HCT116 (cell line): ENCODE results near the gene UBQLN1. TPM values are rescaled to one million over a fixed set of nuclear protein-coding genes. Genes with fewer than 3 reads are reported as not detected.

ENCODE experiments used
- ATAC-seq: fragments of 200-7000 bp; cut with Tn5 transposase; 2 replicates; pipeline ENCODE4 v1.9.1; 2020; ENCODE audit warnings: mild to moderate bottlenecking, moderate library complexity
- BruUV-seq: library from RNA; stranded (reverse); fragments of 400-500 nt; replicated peaks from 2 replicates; lab custom pipeline; 2021; lab: Mats Ljungman, UMichigan
- CTCF ChIA-PET: fragments of 300-600 bp; sonication (Branson Sonifier 250); formaldehyde crosslinking; loops from one replicate; lab custom pipeline; 2021; ENCODE audit warnings: antibody characterized with exemption; lab: Charles Lee
- POLR2A ChIA-PET: fragments of 300-600, 350-600 bp; sonication (Branson Sonifier 250); formaldehyde crosslinking; loops from one replicate; lab custom pipeline; 2021; ENCODE audit warnings: antibody characterized with exemption; lab: Charles Lee
- RAD21 ChIA-PET, 2 experiments: fragments of 300-600 bp; sonication (Branson Sonifier 250); formaldehyde crosslinking; loops; one replicate each; lab custom pipeline; 2023; ENCODE audit warnings: low total read pairs in 2 of 2; ENCODE audit not compliant: uncharacterized antibody in 2 of 2, unreplicated experiment in 2 of 2, low non-redundant PET in 1 of 2; lab: Charles Lee
- DNase-seq: peaks from one replicate; pipeline ENCODE4 v3.0.0-alpha.2; 2010; ENCODE audit warnings: low read depth, low spot score
- H2AFZ ChIP-seq: fragments of 200-600 bp; shearing (Covaris generic), sonication (generic); 2 replicates; pipeline ENCODE4 v1.6.1; 2017; ENCODE audit warnings: low read depth, mixed run types, mixed read lengths, antibody characterized with exemption, low read length; ENCODE audit not compliant: poor library complexity, severe bottlenecking
- H3K27ac ChIP-seq: 2 replicates; pipeline ENCODE4 v1.5.1; 2012; ENCODE audit warnings: low read depth, low read length
- H3K27me3 ChIP-seq: fragments of 200-600 bp; sonication (generic); 2 replicates; pipeline ENCODE4 v1.6.1; 2016; ENCODE audit warnings: mixed run types, low read length, mixed read lengths; ENCODE audit not compliant: insufficient read depth
- H3K36me3 ChIP-seq, 2 experiments: fragments of 200-500 bp in 1 of 2; fragments of 200-600 bp in 1 of 2; sonication (Bioruptor generic) in 1 of 2; sonication (generic) in 1 of 2; 2 replicates each; pipeline versions ENCODE4 v1.5.1 to v1.6.1; 2014 to 2016; ENCODE audit warnings: low read length in 2 of 2, inconsistent platforms in 1 of 2, mixed read lengths in 1 of 2, mixed run types in 1 of 2; ENCODE audit not compliant: insufficient read depth in 2 of 2, control insufficient read depth in 1 of 2
- H3K4me1 ChIP-seq, 2 experiments: fragments of 200-600 bp in 1 of 2; sonication (generic) in 1 of 2; 2 replicates each; pipeline versions ENCODE4 v1.5.1 to v1.6.1; 2012 to 2017; ENCODE audit warnings: low read length in 2 of 2, inconsistent platforms in 1 of 2, mild to moderate bottlenecking in 1 of 2, mixed read lengths in 1 of 2, mixed run types in 1 of 2, moderate library complexity in 1 of 2; ENCODE audit not compliant: insufficient read depth in 2 of 2, control insufficient read depth in 1 of 2
- H3K4me2 ChIP-seq: fragments of 200-600 bp; sonication (generic); 2 replicates; pipeline ENCODE4 v1.6.1; 2017; ENCODE audit warnings: mixed run types, low read length, mixed read lengths
- H3K4me3 ChIP-seq, 2 experiments: fragments of 200-600 bp in 1 of 2; sonication (generic) in 1 of 2; replicated peaks in 1 of 2; 2 replicates each; pipeline ENCODE4 v1.5.1; 2011 to 2016; ENCODE audit warnings: low read length in 2 of 2, control low read depth in 1 of 2, low read depth in 1 of 2, mild to moderate bottlenecking in 1 of 2, mixed read lengths in 1 of 2, mixed run types in 1 of 2
- H3K79me2 ChIP-seq: fragments of 200-600 bp; sonication (generic); 2 replicates; pipeline ENCODE4 v1.6.1; 2017; ENCODE audit warnings: mild to moderate bottlenecking, mixed run types, low read length, moderate library complexity, mixed read lengths; ENCODE audit not compliant: insufficient read depth
- H3K9ac ChIP-seq: fragments of 200-600 bp; sonication (generic); 2 replicates; pipeline ENCODE4 v1.6.1; 2016; ENCODE audit warnings: low read length, mixed read lengths
- H3K9me2 ChIP-seq: fragments of 200-600 bp; sonication (generic), shearing (Covaris generic); 2 replicates; pipeline ENCODE4 v1.6.1; 2017; ENCODE audit warnings: mixed run types, mild to moderate bottlenecking, moderate library complexity; ENCODE audit not compliant: insufficient read depth
- H3K9me3 ChIP-seq, 2 experiments: fragments of 200-500 bp in 1 of 2; fragments of 200-600 bp in 1 of 2; sonication (Bioruptor generic) in 1 of 2; sonication (generic) in 1 of 2; 2 replicates each; pipeline ENCODE4 v1.6.1; 2014 to 2017; ENCODE audit warnings: low read length in 2 of 2, mixed read lengths in 2 of 2, inconsistent platforms in 1 of 2, low read depth in 1 of 2, mild to moderate bottlenecking in 1 of 2, mixed run types in 1 of 2, moderate library complexity in 1 of 2; ENCODE audit not compliant: control insufficient read depth in 1 of 2, insufficient read depth in 1 of 2
- H4K20me1 ChIP-seq: fragments of 200-600 bp; sonication (generic), shearing (Covaris generic); 2 replicates; pipeline ENCODE4 v1.6.1; 2017; ENCODE audit warnings: mixed run types, mild to moderate bottlenecking, moderate library complexity; ENCODE audit not compliant: insufficient read depth
- EGR1 ChIP-seq: IDR thresholded peaks from 2 replicates; pipeline ENCODE4 v1.6.1; 2012; ENCODE audit warnings: low read depth
- FOSL1 ChIP-seq: IDR thresholded peaks from 2 replicates; pipeline ENCODE4 v1.6.1; 2012; ENCODE audit warnings: low read depth
- JUND ChIP-seq: IDR thresholded peaks from 2 replicates; pipeline ENCODE4 v1.6.1; 2012
- MAX ChIP-seq: IDR thresholded peaks from 2 replicates; pipeline ENCODE4 v1.6.1; 2012
- POLR2A ChIP-seq: IDR thresholded peaks from 2 replicates; pipeline ENCODE4 v1.7.0; 2011; ENCODE audit warnings: borderline replicate concordance; ENCODE audit not compliant: insufficient read depth, insufficient read length; ENCODE audit errors: extremely low read depth
- POLR2AphosphoS5 ChIP-seq: IDR thresholded peaks from 2 replicates; pipeline ENCODE4 v1.6.1; 2011; ENCODE audit warnings: mild to moderate bottlenecking, low read depth, low read length, moderate library complexity
- REST ChIP-seq: IDR thresholded peaks from 2 replicates; pipeline ENCODE4 v1.6.1; 2012; ENCODE audit warnings: low read depth
- TCF7L2 ChIP-seq: IDR thresholded peaks from 2 replicates; pipeline ENCODE4 v1.7.0; 2011; ENCODE audit warnings: borderline replicate concordance, inconsistent platforms; ENCODE audit not compliant: insufficient read depth, insufficient read length; ENCODE audit errors: extremely low read depth
- YY1 ChIP-seq: IDR thresholded peaks from 2 replicates; pipeline ENCODE4 v1.6.1; 2011; ENCODE audit warnings: low read length, low read depth, moderate library complexity, mild to moderate bottlenecking; ENCODE audit not compliant: insufficient replicate concordance; ENCODE audit errors: extremely low read depth
- intact Hi-C: fragments of 100-400 bp; cut with micrococcal nuclease; formaldehyde crosslinking; loops from 2 replicates; pipeline ENCODE4 v1.10.0; 2022
- total RNA-seq: library from RNA; stranded (reverse); gene quantifications from one replicate; pipeline ENCODE4 v1.2.1, GENCODE V29; 2021; ENCODE audit not compliant: unreplicated experiment

The UBQLN1 gene
- total RNA-seq, 1 experiment from 2014 or later = 128 TPM

GRCh38 chr9:83639266-83639665 is 68.5 kb downstream of the UBQLN1 start:
- no TSS peak for BruUV-seq
- no peak for ATAC-seq

More at GRCh38 chr9:83639266-83639665, 68.5 kb downstream of the UBQLN1 start:
- Histone ChIP-seq H3K79me2 (no peaks in the 10 kb centered on the region), H3K36me3 (no peaks in the 10 kb centered on the region), H2AFZ (no peak overlapping the region), H3K27ac (no peak overlapping the region), H3K4me2 (no peak overlapping the region), H3K9me2 (no peaks in the 10 kb centered on the region), H3K4me1 (no peaks in the 10 kb centered on the region), H3K9ac (no peak overlapping the region), H4K20me1 (peaks cover 4% of the 10 kb centered on the region; the same call in 1 of the 2 replicates), H3K9me3 (no peaks in the 10 kb centered on the region), H3K4me3 (no peak overlapping the region), H3K27me3 (no peaks in the 10 kb centered on the region)
- TF ChIP-seq POLR2AphosphoS5 (no peak), POLR2A (no peak), EGR1 (no peak), MAX (no peak), TCF7L2 (no peak), JUND (no peak), REST (no peak), FOSL1 (no peak), YY1 (no peak)
- ChIA-PET CTCF (interaction anchor here (0.5 to 1.7 kb wide), 2 partner anchors 10 to 305 kb away, joined by 3 to 5 read pairs; no protein-coding TSS in a partner anchor), RAD21 (no interaction called here), POLR2A (no interaction called here)
- intact Hi-C loops = no loop called here
- DNase-seq = no peak
